ENCODE measurements around the gene LRTM2.

LRTM2 gene

DNA sequence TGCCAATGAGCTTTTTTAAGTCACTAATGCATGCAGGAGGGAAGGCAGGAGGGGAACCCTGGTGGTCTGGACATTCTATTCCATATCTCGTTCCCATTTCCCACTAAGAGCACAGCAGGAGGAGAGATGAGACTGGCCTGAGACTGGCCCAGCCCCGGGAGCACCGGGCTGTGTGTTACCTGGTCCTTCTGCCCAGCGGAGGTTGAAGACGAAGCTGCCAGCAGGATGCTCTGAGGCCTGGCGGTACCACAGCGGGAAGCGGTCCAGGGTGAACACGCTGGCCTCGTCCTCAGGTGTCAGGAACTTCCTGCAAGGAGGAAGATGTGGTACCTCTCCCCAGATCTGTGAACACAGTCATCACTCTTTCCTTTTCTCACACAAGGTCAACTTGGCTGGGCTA lies 23.9 kb downstream of the LRTM2 start:
- FAIRE-seq = no peak

DNA sequence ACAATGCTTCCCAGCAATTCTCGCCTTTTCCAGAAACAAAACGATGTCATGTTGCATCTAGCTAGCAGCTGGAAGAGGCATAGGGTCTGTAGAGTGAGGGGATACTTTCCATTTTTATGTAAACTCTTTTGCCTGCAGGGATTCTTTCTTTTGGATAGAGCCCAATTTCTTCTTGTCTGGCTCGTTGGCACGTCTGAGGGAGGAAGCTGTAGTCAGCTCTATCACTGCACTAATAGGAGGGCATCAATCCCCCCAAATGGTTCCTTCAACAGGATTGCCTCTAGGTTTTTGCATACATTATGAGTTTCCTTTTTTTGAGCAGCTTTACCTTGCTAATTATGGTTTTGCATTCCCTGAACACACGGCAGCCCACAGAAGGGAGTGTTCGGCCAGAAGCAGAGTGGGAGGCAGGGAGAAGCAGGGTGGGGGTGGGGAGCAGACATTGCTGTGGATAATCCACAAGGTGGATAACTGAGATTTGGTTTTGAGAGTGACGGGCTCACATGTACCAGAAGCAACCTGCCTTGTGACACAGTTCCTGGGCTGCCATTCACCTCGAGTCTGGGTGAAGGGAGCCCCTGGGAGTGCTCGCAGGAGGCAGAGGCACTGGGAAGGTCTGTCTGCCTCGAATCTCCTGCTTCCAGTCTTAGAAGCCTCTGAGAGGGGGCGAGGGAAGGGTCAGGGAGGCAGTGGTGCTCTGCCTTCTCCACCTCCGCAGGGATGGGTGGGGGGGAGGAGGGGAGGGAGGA lies 24.5 kb downstream of the LRTM2 start:
- FAIRE-seq = no peak

DNA sequence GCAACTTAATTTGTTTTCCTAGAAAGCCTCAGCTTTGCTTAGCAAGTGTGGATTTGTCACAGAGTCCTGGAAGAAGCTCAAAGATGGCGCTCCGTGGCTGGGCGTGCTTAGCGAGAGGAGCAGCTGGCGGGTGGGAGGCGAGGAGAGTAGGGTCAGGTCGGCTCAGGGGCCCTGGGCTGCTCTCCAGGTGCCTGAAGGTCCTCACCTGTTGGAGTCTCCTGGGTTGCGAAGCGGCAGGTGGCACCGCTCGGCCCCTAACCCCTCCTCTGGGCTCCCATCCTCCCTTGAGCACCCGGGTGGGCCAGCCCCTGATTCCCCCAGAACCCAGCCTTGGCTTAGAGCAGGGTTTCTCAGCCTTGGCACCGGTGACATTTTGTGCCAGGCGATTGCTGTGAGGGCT lies 25.1 kb downstream of the LRTM2 start:
- FAIRE-seq = no peak

DNA sequence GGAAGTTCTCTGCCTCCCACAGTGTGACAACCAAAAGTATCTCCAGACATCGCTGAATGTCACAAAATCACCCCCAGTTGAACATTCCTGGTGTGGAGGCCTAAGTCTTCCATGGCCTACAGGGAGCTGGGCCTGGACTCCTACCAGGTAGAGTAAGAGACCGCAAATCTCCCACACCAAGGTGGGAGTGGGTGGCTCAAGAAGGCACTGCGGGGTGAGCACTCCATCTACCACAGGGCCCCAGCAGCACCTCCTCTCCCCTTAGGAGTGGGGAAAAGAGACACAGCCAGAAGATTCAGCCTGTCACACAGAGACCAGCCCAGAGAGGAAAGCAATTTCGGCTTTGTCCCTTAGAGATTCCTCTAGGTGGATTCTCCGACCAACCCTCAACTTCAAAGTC lies 25.5 kb downstream of the LRTM2 start:
- no peak for FAIRE-seq

DNA sequence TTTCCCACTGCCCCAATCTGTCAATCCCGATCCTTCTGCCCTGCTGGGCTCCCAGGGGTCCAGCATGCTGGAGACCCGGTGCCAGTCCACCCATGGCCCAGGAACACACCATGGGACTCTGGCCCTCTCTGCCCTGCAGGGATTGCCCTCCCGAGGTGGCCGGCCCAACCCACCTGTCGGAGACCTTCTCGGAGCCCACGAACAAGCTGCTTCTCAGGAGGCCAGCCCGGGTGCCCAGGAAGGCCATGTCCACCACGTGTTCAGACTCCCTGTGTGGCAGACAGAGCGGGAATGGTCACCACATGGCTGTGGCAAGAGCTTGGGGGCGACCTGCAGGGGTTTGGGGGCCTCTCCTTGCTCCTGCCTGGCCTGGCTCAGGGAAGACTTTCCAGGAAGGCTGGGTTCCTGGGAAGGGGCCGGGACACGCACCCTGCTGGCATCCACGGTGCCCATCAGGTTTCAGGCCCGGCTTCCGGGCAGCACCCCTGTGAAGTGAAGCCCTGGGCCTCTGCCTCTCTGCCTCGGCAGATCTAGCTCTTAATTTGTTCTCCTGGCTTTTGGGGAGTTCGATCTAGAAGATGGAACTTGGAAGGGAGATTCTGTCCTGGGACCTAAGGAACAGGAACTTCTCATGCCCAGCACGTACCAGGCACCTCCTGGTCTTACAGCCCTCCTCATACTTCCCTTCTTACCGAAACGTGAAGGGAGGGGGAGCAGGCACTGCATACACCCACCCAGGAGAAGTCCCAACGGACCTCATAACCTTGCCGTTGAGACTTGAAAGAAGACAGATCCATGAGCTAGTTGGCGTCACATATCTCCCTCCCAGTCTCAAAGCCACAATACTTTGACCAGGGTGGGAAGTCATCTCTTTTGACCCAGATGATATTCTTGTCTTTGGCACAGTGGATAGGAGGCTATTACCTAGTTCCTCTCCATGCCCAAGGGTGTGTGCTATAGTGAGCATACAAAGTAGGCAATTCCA lies 26.3 kb downstream of the LRTM2 start:
- FAIRE-seq = no peak

DNA sequence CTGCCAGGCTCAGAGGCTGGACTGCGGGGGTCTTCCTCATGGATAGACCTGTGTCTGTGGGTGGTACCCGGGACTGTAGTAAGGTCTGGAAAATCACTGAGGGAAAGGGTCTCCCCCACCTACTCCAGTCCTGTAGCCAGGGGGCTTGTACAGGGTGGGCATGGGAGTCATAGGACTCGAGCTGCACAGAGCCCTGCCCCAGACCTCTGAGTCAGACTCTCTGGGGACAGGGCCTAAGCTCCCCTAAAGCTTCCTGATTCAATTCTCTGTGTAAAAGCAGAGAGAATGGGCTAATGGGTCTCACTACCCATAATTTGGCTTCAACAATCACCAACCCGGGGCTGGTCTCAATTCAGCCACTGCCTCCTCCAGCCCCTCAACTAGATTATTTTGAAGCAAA lies 27.0 kb downstream of the LRTM2 start:
- no peak for FAIRE-seq

DNA sequence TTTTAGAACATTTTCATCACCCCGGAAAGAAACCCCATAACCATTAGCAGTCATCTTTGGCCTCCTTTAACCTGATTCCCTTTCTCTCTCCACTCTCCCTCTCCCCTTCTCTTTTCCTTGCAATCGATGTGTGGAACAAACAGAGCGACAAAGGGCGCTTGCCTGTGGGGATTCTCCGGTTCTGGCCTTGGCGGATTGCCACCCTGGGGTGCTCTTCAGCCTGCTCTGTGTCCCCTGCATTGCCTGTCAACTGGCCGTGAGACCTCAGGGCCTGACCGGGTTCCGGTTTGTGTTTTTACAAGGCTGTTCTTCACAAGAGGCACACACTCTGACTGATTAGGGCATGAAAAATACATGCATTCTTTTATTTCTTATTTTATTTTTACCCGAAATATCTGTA lies 27.8 kb downstream of the LRTM2 start:
- FAIRE-seq = no peak

DNA sequence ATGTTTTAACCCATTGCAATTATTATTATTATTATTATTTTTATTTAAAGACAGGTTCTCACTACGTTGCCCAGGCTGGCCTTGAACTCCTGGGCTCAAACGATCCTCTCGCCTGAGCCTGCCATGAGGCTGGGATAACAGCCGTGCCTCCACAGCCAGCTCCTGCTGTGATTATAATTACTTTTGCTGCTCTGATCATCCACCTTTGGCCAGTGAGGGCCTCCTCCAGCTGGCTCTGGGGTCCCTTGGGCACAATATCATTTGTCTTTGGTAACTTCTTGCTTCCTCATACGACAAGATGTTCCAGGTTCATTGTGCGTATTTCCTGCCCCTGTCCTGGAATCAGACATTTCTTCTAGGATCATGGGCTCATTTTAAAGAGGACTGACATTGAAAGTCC lies 28.4 kb downstream of the LRTM2 start:
- no peak for FAIRE-seq

DNA sequence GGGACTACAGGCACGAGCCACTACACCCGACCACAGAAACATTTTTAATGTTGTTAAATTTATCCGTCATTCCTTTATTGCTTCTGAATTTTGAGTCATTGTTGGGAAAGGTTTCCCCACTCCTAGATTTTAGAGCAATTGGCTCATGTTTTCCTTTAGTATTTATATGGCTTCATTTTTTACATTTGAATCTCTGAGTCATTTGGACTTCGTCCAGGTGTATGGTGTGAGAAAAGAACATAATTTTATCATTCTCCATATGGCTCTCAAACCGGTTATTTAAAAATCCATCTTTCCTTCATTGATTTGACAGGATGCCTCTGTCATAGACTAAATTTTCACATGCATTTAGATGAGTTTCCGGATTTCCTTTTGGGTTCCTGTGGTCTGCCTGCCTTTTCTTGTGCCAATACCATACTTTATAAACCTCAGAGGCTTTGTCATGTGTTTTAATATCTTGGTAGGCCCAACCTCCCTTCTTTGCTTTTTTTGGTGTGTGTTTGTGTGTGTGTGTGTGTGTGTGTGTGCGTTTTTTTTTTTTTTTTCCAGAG lies 30.9 kb downstream of the LRTM2 start:
- no peak for FAIRE-seq

DNA sequence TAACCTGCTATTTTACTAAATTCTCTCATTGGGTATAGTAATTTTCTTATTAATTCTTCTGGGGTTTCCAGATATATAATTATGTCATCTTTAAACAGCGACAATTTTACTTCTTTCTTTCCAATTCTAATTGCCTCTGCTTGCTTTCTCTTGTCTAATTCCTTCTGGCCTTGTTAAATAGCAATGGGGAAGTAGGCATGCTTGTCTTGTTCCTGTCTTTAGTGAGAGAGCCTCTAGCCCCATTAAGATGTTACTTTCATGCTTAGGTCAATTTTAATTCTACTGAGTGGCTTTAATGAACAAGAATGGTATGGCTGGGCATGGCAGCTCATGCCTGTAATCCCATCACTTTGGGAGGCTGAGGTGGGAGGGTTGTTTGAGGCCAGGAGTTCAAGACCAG lies 31.7 kb downstream of the LRTM2 start:
- no peak for FAIRE-seq

DNA sequence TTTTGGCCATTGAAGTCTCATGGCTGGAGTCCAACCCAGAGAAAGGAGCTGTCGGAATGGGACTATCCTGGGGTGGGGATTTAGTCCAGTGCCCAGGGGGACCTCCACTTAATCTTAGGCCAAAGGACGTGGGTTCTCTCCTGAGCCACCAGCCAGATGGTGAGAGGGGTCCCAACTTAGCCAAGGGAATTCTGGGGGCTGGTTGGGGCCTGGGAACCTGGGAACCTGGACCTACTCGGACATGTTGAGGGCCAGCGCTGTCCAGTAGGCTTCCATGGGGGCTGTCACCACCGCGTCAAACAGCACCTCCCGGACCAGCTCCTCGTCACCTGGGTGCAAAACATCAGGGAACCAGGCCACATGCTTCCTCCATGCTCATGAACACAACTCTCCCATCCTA lies 33.4 kb downstream of the LRTM2 start:
- FAIRE-seq = no peak

DNA sequence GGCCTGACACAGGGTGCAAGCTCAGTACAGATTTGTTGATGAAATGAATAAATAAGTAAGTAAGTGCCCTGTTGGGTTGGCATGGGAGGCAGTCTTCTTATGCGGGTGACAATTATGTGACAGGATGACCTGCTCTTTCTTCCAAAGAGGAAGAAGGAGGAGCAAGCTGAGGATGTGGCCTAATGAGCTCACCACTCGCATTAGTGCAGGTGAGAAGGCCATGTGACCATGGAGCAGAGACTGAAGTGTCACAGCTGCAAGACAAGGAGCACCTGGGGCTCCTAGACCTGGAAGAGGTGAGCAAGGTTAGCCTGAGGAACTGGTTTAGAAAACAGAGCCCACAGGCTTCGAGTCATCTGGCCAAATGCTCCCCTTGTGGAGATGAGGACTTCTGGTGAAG lies 34.9 kb downstream of the LRTM2 start:
- no peak for FAIRE-seq

DNA sequence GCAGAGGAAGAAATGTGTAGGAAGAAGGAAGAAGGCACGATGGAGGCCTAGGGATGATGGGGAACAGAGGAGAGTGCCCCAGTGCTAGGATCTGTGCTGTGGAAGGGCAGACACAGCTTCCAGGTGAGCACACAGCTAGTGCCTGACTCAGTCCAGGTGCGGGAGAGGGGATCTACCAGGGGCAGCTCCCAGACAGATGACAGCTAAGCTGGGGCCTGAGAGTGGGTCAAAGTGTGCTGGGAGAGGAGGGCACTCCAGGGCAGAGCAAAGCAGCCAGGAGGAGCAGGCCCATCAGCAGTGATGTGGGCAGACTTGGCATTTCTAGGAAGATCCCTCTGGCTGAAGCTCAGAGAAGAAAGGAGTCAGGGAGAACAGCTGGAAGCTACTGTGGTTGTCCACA lies 36.7 kb downstream of the LRTM2 start:
- FAIRE-seq = no peak

DNA sequence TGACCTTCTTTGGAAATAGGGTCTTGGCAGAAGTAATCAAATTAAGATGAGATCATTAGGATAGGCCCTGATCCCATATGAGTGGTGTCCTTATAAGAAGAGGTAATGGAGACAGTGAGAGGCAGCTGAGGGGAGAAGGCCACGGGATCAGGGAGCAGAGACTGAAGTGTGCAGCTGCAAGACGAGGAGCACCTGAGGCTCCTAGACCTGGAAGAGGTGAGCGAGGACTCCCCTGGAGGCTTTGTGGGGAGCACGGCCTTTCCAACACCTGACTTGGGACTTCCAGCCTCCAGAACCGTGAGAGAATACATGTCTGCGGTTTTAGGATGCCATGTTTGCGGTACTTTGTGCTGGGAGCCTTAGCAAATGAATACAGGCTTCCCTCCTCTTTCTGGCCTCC lies 37.5 kb downstream of the LRTM2 start:
- no peak for FAIRE-seq

DNA sequence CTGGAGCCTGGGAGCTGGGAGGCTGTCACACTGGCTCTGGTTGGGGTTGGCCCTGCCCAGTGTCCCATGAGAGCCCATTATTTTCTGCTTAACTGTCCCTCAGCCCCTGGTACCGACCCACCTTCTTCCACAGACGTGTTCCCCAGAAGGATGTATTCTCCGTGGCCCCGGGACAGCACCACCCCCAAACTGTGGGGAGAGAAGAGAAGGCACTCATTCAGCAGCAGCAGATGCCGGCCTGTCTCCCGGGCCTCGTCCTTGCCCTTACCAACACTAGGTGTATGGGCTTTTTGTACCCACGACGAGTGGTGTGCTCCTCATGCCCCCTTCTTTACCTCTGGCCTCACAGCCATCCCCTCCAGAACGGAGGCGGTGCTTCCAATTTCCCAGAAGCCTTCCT lies 38.1 kb downstream of the LRTM2 start:
- FAIRE-seq = no peak

DNA sequence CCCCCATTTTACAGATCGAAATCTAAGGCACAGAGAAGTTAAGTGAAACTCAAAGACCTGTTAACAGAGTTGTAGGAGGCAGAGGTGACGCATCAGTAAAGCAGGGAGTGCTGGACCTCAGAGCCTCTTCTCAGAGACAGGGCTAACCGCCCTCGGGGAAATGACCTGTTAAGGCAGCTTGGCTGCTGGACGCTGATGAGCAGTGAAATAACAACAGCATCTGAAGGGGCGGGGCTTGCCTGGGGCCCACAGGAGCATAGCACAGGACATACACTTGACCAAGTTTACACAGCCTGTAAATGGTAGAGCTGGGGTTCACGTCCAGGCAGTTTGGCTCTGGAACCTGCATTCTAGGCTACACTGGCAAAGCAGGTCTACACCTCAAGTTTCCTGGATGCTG lies 39.3 kb downstream of the LRTM2 start:
- FAIRE-seq = no peak

DNA sequence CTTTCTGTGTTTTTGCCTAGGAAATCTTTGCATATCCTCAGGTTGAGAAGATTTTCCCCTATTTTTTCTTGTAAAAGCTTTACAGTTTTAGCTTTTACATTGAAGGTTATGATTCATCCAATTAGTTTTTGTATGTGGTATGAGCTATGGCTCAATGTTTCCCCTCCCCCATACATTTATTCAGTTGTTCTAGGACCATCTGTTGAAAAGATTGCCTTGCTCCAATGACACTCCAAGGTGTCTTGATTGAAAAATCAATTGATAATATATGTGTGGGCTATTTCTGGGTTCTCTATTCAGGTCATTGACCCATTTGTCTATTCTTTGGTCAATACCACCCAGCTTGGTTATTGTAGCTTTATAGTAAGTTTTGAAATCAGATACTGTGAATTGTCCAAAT lies 42.6 kb downstream of the LRTM2 start:
- no peak for FAIRE-seq

DNA sequence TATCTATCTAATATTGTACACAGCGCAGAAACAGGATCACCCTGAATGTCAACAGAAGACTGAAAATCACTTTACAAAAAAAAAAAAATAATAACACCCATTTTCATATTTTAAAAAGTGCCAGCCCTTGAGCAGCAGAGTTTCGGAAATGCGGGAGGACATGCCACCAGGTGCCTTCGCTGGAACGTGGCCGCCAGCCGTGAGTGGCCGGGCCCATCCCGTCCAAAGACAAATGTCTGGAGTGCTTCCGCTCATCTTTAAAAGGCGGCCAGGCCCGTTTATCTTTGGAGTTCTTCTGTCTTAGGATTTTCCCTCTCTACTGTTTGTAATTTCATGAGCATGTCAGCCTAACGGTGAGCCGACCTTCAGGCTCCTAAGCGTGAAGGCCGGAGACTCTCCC lies 43.5 kb downstream of the LRTM2 start:
- no peak for FAIRE-seq

DNA sequence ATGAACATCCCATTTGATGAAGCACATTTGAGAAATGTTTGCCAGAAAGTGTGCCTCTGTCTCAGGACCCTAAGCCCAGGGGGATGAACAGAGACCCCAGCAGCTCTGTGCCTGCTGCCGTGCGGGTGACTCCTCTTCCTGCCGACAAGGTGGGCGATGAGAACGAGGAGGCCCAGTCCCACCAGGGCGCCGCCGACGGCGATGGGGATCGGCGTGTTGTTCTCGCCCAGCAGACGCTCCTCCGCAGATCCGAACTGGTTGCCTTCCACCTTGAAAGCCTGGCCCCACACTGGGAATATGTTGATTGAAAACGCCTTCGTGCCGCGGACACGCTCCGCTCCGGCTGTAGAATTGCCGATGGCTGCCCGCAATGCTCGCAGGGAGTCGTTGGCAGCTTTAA lies 44.1 kb downstream of the LRTM2 start:
- no peak for FAIRE-seq

DNA sequence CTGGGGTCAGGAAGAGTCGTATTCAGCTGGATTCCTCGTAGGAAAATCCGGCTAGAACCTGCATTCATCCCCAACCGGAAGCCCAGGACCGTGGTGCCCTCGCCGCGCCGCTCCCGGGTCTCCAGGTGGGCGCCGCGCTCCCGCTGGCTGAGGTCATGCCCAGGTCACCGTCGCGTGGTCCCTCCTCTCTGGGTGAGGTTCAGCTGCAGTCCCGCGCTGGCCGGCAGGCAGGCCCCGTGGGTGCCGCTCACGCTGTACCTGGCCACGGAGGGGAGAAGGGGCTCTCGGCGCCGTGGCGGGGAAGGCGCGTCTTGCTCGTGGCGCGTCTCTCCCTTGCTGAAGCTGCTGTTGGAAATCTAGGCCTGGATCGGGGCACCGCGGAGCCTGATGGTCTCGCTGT lies 44.5 kb downstream of the LRTM2 start:
- no peak for FAIRE-seq

DNA sequence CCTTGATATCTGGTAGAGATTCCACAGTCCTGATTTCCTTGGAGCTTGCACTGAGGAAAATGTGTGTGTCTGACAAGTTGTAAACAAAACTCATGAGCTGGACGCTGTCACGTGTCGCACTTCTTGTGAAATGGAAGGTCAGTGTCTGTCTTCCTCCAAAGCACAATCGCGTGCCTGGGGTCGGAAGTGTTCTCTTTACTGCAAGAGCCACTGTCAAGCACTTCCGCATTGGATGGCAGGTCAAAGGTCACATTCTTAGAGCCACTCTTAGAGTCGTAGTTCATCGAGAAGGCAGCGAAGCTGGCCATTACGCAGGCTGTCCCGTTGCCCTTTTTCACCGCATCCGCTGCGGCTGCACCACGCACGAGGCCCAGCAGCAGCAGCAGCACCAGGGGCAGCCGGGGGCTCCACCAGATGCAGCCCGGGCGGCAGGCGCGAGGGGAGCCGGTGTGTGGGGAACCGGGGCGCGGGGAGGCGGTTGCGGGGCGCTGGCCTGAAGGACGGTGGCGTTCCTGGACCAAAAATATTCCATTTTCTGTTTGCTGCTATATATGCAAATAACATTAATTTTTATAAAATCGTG lies 45.0 kb downstream of the LRTM2 start:
- FAIRE-seq = no peak

DNA sequence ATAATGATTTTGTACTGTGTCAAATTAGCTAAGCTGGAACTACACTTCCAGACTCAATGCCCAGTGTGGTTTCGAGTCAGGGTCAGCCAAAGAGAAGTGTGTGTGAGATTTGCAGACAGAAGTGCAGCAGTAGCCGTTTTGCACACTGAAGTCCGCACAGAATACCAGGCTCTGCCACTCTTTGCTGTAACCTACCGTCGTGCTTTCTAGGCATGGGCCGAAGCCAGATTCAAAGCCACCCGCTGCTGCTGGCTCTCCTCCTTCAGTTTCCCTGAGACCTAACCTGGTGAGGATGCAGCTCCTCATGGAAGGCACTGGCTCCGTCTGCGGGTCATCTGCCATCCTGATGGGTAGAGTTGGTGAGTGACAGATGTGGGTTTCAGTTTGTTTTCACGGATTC lies 48.8 kb downstream of the LRTM2 start:
- FAIRE-seq = no peak

DNA sequence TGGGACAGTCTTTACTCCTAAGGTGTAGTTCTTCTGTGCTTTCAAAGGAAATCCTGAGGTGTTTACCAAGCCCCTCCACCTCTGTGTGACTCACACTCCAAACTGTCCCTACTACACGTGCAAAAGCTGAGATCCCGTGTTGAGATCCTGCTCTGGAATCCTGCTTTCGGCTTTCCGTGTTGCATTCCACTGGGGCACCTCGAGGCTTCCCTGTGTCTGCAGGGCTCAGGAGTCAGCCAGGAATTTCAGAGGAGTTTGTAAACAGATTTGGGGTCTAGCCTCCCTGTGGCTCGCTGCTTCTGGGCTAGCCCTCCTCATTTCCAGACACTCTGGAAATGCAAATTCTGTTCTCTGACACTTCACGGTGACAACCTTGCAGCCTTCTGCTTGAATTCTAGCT lies 49.7 kb downstream of the LRTM2 start:
- FAIRE-seq = no peak

Data from G401.6 (cell line).